K562 (cell line): ENCODE data around the gene SIT1. TPM values are rescaled to one million over a fixed set of nuclear protein-coding genes. Genes with fewer than 3 reads are reported as not detected.

Experiments used
- BCLAF1 ChIP-seq, 2 experiments: fragments of 450-650 bp in 1 of 2; IDR thresholded peaks; 2 replicates each; pipeline ENCODE4 v1.6.1; 2011 to 2017; ENCODE audit warnings: low read depth in 2 of 2, antibody characterized with exemption in 1 of 2, borderline replicate concordance in 1 of 2, low read length in 1 of 2, mild to moderate bottlenecking in 1 of 2, mixed read lengths in 1 of 2; ENCODE audit not compliant: control insufficient read depth in 1 of 2
- DLX4 ChIP-seq: fragments of 250-450 bp; sonication (Bioruptor Pico); IDR thresholded peaks from 2 replicates; pipeline ENCODE4 v1.6.1; 2021; ENCODE audit warnings: mild to moderate bottlenecking
- ELF2 ChIP-seq: fragments of 250-450 bp; sonication (Bioruptor Pico); IDR thresholded peaks from 2 replicates; pipeline ENCODE4 v1.5.0; 2021; ENCODE audit warnings: mild to moderate bottlenecking
- ESRRB ChIP-seq: fragments of 250-450 bp; sonication (Bioruptor Pico); IDR thresholded peaks from 2 replicates; pipeline ENCODE4 v1.5.0; 2020; ENCODE audit warnings: mild to moderate bottlenecking, moderate library complexity, borderline replicate concordance
- FOXK2 ChIP-seq, 2 experiments: fragments of 450-650 bp; IDR thresholded peaks in 1 of 2; conservative IDR thresholded peaks in 1 of 2; 2 replicates each; pipeline ENCODE4 v1.6.1; 2016; ENCODE audit warnings: low read depth in 2 of 2, mild to moderate bottlenecking in 1 of 2
- NUFIP1 ChIP-seq: fragments of 450-650 bp; IDR thresholded peaks from 2 replicates; pipeline ENCODE4 v1.6.1; 2018; ENCODE audit not compliant: partially characterized antibody
- RB1 ChIP-seq: fragments of 450-650 bp; IDR thresholded peaks from 2 replicates; pipeline ENCODE4 v1.6.1; 2017; ENCODE audit warnings: low read depth, mild to moderate bottlenecking
- SPI1 ChIP-seq: IDR thresholded peaks from 2 replicates; pipeline ENCODE4 v1.6.1; 2011; ENCODE audit warnings: low read depth, low read length, control low read depth, borderline replicate concordance
- SRF ChIP-seq, 2 experiments: fragments of 250-450, 450-650 bp in 1 of 2; sonication (Bioruptor Pico) in 1 of 2; sonication (generic) in 1 of 2; formaldehyde crosslinking; IDR thresholded peaks; 2 replicates each; pipeline versions ENCODE4 v1.5.0 to v1.5.1; 2020 to 2022; ENCODE audit warnings: mild to moderate bottlenecking in 1 of 2, missing genetic modification reagents in 1 of 2
- ZEB2 ChIP-seq: fragments of 450-650 bp; IDR thresholded peaks from 2 replicates; pipeline ENCODE4 v1.6.1; 2016
- ZNF12 ChIP-seq: sonication (generic); formaldehyde crosslinking; IDR thresholded peaks from 2 replicates; pipeline ENCODE4 v1.4.0; 2020; ENCODE audit warnings: mild to moderate bottlenecking, missing genetic modification reagents
- ZNF174 ChIP-seq: fragments of 250-450 bp; sonication (Bioruptor Pico); IDR thresholded peaks from 2 replicates; pipeline ENCODE4 v1.4.0; 2020; ENCODE audit warnings: mild to moderate bottlenecking
- ZNF316 ChIP-seq: fragments of 450-650 bp; IDR thresholded peaks from 2 replicates; pipeline ENCODE4 v1.6.1; 2016
- ZNF445 ChIP-seq: fragments of 250-450 bp; sonication (Bioruptor Pico); IDR thresholded peaks from 2 replicates; pipeline ENCODE4 v1.4.0; 2020; ENCODE audit warnings: low read depth, mild to moderate bottlenecking, moderate library complexity
- ZNF785 ChIP-seq: fragments of 250-450 bp; sonication (Bioruptor Pico); IDR thresholded peaks from 2 replicates; pipeline ENCODE4 v1.4.0; 2020; ENCODE audit warnings: mild to moderate bottlenecking
- polyA plus RNA-seq, 8 experiments: library from polyadenylated mRNA; depleted of rRNA in 4 of 8; stranded (reverse) in 5 of 8; unstranded in 3 of 8; fragments of >200 nt; fragmentation: Nextera tagmentation in 2 of 8; fragmentation: Illumina TruSeq in 1 of 8; extraction: Ambion mirVana in 2 of 8; extraction: Trizol in 1 of 8; gene quantifications; 2 replicates each; pipeline versions ENCODE4 v1.2.1 to v1.2.3, GENCODE V29; 2011 to 2014; ENCODE audit warnings: inconsistent platforms in 1 of 8, missing spikeins in 1 of 8
- total RNA-seq, 7 experiments: library from RNA; depleted of rRNA in 6 of 7; stranded (reverse); fragments of >200 nt in 6 of 7; fragmentation: Illumina TruSeq in 2 of 7; extraction: Trizol in 2 of 7; gene quantifications; 2 replicates each; pipeline versions ENCODE4 v1.2.1 to v1.2.3, GENCODE V29; 2011 to 2021; ENCODE audit warnings: low replicate concordance in 1 of 7
- TF ChIP-seq, protein P1 (sequence below): IDR thresholded peaks from 2 replicates; pipeline ENCODE4 v1.6.1; 2011; ENCODE audit not compliant: insufficient read length; ENCODE audit errors: extremely low read depth
- TF ChIP-seq, protein P2 (sequence below): fragments of 200-800 bp; sonication (Bioruptor generic); IDR thresholded peaks from 2 replicates; pipeline ENCODE4 v1.6.1; 2017; ENCODE audit warnings: missing genetic modification characterization, missing compliant biosample characterization
- TF ChIP-seq, protein P3 (sequence below): sonication (generic); formaldehyde crosslinking; IDR thresholded peaks from 2 replicates; pipeline ENCODE4 v1.8.1; 2022; ENCODE audit warnings: missing genetic modification reagents
- TF ChIP-seq, protein P4 (sequence below): fragments of 450-650 bp; formaldehyde crosslinking; IDR thresholded peaks from 2 replicates; pipeline ENCODE4 v1.4.0; 2022; ENCODE audit warnings: missing genetic modification characterization

Gene SIT1
- total and polyA plus RNA-seq, 9 of the 15 experiments (the other 6 are each of a cell fraction or from before 2014, with no cell fraction given), result not detected

GRCh38 chr9:35658137-35658967, 7.6 kb upstream of the SIT1 start, which contains the start of gene CCDC107 (continued):
- TF ChIP-seq NUFIP1 (no peak), ZEB2 (0 out of 2 replicates have a peak, but pooled peaks have one; percentile 25), SPI1 (no peak), ESRRB (no peak), ZNF174 (no peak), ZNF316 (no peak), RB1 (peak; percentile 30), ELF2 (peak; percentile 37; the same call in 1 of the 2 replicates), ZNF445 (no peak), ZNF12 (CRISPR knock-in tag) (no peak), SRF (CRISPR knock-in tag; IDR thresholded peaks at IDR 0.05) (no peak), DLX4 (CRISPR knock-in tag) (no peak), ZNF785 (CRISPR knock-in tag) (no peak), BCLAF1 (IDR thresholded peaks at IDR 0.05; ENCODE audit: borderline replicate concordance in 1 of 2, control insufficient read depth in 1 of 2, low read depth in 2 of 2, low read length in 1 of 2) (no peak), FOXK2 (conservative IDR thresholded peaks at IDR 0.05 in 1 of 2, IDR thresholded peaks at IDR 0.05 in 1 of 2; ENCODE audit: low read depth in 2 of 2) (no peak)
- TF ChIP-seq, protein P1, sequence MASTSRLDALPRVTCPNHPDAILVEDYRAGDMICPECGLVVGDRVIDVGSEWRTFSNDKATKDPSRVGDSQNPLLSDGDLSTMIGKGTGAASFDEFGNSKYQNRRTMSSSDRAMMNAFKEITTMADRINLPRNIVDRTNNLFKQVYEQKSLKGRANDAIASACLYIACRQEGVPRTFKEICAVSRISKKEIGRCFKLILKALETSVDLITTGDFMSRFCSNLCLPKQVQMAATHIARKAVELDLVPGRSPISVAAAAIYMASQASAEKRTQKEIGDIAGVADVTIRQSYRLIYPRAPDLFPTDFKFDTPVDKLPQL, result no peak
- TF ChIP-seq, protein P2, sequence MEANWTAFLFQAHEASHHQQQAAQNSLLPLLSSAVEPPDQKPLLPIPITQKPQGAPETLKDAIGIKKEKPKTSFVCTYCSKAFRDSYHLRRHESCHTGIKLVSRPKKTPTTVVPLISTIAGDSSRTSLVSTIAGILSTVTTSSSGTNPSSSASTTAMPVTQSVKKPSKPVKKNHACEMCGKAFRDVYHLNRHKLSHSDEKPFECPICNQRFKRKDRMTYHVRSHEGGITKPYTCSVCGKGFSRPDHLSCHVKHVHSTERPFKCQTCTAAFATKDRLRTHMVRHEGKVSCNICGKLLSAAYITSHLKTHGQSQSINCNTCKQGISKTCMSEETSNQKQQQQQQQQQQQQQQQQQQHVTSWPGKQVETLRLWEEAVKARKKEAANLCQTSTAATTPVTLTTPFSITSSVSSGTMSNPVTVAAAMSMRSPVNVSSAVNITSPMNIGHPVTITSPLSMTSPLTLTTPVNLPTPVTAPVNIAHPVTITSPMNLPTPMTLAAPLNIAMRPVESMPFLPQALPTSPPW (CRISPR knock-in tag), result peak; percentile 22; the same call in 1 of the 2 replicates
- TF ChIP-seq, protein P3, sequence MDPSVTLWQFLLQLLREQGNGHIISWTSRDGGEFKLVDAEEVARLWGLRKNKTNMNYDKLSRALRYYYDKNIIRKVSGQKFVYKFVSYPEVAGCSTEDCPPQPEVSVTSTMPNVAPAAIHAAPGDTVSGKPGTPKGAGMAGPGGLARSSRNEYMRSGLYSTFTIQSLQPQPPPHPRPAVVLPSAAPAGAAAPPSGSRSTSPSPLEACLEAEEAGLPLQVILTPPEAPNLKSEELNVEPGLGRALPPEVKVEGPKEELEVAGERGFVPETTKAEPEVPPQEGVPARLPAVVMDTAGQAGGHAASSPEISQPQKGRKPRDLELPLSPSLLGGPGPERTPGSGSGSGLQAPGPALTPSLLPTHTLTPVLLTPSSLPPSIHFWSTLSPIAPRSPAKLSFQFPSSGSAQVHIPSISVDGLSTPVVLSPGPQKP (CRISPR knock-in tag), result no peak
- TF ChIP-seq, protein P4, sequence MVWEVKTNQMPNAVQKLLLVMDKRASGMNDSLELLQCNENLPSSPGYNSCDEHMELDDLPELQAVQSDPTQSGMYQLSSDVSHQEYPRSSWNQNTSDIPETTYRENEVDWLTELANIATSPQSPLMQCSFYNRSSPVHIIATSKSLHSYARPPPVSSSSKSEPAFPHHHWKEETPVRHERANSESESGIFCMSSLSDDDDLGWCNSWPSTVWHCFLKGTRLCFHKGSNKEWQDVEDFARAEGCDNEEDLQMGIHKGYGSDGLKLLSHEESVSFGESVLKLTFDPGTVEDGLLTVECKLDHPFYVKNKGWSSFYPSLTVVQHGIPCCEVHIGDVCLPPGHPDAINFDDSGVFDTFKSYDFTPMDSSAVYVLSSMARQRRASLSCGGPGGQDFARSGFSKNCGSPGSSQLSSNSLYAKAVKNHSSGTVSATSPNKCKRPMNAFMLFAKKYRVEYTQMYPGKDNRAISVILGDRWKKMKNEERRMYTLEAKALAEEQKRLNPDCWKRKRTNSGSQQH, result 0 out of 2 replicates have a peak, but pooled peaks have one; percentile 46
